NCI-H1436 (cell line): ENCODE measurements around the gene GPC3.
A peak's percentile ranks its signal among the peaks of the same experiment; 100 is the strongest.

ENCODE experiments used
- DNase-seq: peaks from one replicate; lab custom pipeline; 2025; lab: John Stamatoyannopoulos, UW

Gene GPC3

DNA sequence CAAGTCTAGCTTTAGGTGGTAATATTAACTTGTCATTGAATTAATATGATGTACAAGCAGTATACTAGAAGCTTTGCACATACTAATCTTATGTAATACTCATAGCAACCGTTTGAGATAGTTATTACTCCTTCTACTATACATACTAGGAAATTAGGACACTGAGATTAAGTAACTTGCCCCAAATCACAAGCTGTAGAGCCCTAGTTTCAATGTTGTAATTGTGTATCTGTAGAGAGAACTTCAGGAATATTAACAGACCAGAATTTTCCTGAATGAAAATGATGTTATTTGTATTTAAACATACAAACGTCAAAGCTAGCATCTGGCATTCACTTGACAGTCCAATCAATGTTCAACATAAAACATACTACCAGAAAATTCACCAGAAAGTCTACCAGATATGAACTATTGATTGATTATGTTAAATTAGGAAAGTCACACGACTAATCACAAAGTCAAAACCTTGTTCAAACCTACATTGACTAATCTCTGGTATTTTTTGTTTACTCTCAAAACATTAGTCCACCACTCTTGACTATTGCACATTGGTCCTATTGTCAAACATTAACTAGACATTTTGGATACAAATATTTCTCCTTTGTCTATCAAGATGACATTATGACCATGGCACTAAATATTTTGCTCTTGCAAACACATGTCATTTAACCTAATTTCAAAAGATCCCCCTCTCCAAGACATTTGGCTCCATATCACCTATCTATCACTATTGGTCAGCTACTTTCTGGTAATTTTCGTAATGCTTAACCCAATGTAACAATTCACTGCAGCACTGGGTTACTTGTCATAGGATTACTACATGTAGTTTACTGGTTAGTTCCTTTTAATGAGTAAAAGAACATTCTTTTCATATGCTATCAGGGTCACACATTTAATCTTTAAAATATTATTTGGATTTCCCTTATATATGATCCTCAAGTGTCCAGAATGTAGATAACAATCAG is 100.7 kb downstream of the GPC3 start:
- DNase-seq: no peak

DNA sequence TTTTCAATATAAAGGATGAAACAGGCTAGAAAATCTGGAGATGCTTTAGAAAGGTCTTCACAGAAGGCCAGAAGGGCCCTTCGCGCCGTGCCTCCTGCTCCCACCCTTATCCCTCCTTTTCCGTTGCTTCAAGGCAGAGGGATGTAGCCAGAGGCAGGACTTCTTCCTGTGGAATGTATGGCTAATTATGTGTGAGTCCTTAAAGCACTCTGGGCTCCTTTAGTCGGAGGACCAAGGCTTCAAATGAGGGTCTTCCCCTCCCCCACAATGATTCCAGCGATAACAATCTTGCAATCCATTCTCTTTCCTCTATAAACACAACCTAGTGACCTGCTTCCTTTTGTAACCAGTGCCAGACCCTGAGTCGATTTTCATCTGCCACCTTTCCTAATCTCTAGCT is 103.5 kb downstream of the GPC3 start:
- DNase-seq: no peak

DNA sequence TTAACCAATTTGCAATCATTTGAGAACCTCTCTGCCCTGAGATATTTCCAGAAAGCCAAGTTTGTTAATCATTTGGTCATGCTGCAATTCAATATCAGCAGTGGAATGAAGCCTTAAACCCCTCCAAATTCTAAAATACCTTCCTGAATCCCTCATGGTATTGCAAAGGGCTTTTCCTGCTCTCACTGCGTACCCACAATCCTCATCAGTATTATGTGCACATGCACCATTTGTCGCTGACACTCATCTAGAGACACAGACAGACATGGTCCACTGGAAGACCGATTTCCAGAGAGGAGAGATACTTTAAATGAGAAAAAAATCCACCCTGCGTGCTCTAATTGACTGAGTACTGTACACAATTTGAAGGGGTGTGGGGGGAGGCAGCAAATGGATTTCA is 104.4 kb downstream of the GPC3 start:
- DNase-seq: no peak

DNA sequence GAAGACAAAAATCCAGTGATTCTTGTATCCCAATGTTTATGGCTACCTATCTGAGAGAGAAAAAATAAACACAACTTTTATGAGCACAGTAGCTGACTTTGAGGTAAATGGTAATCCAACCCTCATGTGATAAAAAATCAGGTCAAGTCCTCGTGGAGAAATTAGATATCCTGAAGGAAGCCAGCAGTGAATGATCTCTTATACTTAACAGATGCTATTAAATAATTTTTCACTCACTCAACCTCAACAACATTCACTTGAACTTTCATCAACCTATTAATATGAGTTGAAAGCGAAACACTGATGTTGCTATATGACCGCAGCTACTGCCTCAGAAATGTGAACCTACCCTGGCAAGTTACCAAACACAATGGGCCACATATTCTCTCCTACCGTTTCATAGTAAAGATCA is 105.4 kb downstream of the GPC3 start:
- no peak for DNase-seq

DNA sequence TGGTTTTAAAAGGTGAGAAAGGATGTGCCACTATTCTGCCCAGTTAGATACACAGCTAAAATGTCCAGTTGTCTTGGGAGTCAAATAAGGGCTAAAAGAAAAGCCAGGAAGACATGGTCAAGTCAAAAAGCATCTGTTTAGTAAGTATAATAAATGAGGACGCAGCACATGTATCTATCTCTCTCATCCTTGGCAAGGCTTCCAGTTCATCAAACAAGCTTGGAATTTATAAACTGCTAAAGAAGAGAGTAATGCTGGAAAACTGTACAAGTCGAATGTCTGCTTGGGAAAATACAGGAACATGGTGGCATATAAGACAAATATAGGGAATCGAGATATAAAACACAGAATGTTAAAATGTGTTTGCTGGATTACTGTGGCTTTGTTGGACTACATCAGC is 106.7 kb downstream of the GPC3 start:
- no peak for DNase-seq

DNA sequence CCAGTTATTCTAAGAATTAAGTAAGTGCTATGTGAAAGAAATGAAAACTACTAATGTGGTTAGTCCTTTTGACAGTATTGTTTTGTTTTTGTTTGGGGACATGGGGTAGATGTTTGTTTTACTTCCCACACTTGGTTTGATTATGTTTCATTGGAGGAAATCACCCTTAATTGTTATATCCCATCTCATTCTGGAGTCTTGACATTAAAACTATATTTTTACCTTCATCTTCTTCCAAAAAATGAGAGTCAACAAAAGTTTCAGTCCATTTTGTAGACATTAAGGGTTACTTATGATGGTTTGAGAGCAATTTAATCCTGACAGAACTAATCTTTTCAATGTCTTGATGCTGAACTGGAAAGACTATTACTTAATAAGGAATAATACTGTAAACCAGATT is 108.7 kb downstream of the GPC3 start:
- no peak for DNase-seq

DNA sequence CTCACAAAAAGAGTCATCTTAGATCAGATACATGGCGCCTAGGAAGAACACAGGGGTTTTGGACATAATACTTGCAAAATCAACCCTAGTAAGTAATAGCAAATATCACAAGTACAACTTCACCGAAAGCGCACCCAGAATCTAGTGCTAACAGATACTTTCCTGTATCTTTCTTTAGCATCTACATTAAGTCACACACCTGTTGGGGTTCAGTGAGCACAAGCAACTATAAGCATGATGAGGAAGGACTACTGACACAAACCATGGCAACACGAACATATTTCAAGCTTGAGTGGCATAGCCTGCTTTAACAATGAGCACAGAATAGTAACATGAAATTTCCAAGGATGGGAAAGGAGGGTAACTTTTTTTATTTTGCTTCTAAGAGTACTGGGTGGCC is 116.1 kb downstream of the GPC3 start:
- DNase-seq: no peak

DNA sequence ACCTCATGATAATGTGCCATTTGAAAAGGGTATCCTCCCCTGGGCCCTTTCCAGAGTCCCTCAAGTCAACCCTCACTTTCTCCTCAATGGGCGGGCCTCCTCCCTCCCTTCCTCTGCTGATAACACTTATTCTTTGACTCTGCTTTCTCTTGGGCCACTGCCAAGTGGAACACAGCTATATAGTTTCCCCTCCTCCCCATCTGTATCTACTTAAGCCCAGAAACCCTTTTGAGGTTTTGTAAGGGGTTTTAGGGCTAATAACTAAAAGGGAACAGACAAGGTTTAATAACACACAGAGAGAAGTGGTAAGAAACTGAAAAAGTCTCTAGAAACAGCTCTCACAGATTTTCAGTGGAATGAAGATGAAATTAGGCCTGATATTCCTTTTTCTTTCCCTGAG is 116.7 kb downstream of the GPC3 start:
- DNase-seq: no peak

DNA sequence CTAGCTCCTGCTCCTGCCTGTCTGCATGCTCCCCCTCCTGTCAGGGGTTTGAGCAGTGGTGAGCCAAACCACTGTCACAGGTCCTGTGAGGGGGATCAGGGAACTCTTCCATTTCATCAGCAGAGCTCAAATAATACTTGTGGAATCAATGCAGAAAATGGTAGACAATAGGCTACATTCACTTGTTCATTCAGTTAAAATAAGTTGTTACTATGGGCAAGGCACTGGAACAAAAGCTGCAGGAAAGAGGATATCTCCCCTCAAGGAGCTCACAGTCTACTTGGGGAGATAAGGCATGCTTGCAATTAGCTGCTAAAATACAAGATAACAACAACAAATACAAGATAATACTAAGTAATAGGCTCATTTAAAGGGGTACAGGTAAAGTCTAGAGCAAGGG is 117.1 kb downstream of the GPC3 start:
- DNase-seq: no peak

DNA sequence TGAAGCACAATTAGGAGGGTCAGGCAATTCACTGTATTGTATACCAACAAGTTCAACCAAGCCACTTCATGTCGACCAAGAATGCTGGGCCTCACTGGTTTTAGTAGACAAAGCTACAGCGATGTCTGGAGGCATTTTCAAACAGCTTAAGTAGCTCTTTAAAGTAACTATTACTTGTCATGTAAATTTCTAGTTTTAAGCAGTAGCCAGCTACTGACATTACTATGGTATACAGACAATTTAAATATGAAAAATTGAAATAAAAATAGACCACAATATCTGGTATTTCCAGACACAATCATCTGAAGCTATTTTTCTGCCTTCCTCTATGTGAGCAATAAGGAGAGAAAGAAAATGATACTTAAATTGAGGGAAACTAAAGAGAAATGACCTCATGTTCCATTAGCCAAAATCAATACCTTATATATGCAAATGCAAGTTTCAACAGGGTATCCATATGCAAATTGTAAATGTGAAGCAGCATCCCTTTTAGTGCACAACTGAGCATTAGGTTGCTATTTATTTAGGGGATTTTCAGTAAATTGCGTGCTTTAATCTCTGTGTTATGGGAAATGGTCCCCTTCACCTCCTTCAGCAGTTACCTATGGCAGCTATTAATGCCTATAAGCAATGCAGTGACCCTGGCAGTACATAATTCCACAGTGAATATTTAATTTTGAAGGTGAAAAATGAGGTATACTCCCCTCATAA is 119.5 kb downstream of the GPC3 start:
- DNase-seq: no peak

DNA sequence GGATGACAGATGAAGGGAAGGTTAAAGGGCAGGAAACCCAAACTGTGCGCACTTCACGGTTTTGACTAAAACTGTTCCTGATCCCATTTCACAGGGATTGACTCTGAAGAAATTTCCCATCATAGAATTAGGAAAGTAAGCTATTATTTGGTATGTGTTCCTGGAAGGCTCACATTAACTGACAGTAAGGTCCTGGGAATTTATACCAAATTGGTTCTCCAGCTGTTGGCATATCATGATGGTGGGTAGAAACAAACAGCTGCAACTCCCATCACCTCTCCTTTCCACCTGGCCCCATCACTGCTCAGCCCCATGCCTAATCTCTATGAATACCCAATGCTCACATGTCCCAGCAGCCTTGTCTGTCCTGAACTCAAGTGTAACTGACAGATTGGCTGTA is 121.2 kb downstream of the GPC3 start:
- no peak for DNase-seq

DNA sequence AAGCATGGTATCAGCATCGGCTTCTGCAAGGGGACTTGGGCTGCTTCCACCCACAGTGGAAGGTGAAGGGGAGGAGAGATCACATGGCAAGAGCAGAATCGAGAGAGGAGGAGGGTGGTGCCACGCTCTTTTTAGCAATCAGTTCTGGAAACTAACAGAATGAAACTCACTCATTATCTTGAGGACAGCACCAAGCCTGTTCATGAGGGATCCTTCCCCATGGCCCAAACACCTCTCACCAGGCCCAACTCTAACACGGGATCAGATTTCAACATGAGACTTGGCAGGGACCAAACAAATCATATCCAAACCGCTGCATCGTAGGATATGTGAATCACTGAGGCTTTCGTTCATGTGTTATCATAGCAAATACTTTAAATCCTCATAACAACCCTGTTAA is 125.5 kb downstream of the GPC3 start:
- DNase-seq: peak; percentile 53

DNA sequence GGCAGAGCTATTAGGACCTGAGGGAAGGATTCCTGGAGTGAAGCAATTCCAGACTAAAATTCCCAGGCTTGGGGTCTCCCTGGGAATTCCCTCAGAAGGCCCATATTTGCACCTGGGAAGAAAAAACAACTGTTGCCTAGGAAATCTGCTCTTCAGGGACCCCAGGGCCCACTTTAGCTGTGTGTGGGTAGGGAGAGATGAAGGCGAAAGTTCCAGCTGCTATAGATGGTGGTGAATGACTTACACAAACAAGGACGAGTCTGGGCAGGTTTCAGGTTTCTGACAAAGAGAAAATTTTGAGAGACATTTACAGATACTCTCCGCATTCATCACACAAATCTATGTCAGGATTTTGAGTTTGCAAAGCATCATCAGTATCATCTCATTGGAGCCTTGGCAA is 126.1 kb downstream of the GPC3 start:
- peak; percentile 62 for DNase-seq

DNA sequence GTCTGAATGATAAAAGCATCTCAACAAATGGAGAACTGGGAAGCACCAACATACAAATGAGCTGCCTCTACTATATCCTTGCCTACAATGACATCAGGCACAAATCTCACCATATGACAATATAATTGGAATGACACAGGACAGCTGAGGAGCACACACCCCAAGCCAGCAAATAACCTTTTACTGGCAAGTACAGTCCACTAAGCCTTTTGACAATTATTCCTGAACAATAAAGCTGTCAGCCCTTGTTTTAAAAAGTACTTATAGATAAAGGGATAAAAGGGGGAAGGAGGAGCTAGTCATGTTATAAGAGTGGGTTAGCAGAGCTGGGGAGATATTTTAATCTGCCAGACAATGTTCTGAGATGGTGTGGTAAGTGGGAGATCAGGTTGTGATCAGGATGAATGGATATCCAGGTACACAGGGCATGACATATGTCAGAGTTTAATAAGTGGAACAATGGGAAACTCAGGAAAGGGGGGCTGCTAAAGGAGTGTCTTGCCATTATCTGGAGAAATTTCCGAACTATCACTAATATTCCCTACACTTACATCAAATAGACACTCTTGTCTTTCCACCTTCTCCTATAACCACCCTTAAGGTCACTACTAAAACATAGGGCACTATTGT is 127.6 kb downstream of the GPC3 start:
- DNase-seq: no peak

DNA sequence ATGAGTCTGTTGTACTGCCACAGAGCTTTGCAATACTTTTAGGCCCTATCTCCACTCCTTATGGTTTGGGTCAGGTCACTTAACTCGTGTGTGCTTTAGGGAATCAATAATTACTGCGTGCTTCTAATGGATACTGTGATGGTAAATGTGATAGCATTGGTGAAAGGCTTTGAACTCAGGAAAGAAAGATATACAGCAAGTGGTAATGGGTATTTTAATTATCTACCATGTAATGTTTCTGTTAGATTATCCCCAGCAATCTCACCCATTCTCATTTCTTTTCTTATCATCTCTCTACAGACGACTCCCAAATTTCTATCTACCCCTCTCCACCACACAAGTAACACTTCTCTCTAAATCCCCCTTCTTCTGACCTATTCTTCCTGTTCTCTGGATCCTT is 128.6 kb downstream of the GPC3 start:
- DNase-seq: no peak

DNA sequence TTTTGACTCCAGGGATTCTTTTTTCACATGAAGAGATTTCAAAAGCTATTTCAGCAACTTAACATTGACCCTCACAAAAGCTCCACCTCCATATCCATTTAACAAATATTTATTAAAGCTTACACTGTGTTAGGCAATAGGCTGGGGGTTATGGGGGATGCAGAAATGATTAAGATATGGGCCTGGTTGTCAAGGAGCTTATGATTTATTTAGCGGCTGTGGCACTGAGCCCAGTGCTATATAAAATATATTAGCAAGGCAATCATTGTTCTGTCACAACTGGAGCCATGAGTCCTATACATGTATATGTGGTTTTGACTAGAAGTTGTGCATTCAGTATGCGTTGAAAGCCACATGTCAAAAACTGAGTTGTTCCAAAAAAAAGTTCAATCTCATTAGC is 131.1 kb downstream of the GPC3 start:
- no peak for DNase-seq

DNA sequence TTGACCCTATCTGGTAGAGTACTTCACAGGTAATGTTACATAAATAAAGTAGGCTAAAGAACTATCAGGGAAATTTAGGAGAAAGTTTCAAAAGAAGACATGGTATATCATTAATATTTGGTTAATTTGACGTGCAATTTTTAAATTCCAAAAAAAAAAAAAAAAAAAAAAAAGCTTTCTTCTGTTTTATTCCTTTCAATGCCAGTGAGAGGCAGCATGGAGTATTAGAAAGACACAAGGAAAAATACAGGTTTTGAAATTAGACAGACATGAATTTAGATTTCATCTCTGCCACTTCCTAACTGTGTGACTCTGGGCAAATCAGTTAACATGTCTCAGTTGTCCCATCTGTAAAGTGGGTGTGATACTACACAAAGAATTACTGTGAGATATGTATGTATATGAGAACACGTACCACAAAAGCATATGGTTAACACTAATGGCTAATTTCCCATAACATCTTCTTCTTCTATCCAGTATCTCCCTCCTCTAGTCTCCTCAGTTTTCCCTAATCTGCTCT is 132.5 kb downstream of the GPC3 start:
- DNase-seq: no peak

DNA sequence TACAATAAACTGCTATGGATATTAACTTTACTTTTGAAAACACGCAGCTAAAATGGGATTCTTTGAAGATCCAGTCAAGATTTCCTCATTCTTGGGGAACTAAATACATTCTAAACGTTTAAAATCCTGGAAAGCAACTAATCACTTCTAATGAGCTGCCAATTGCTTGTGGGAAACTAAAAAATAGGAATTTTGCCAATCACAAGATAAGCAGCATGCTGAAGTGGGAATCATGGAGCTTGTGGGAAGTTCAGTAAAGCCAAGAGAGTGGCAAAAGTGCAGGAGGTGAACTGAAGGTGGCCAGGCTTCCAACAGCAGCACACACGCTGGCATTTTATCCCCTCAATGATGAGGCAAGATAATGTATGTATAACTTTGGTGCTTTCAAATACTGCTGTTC is 133.0 kb downstream of the GPC3 start:
- no peak for DNase-seq

DNA sequence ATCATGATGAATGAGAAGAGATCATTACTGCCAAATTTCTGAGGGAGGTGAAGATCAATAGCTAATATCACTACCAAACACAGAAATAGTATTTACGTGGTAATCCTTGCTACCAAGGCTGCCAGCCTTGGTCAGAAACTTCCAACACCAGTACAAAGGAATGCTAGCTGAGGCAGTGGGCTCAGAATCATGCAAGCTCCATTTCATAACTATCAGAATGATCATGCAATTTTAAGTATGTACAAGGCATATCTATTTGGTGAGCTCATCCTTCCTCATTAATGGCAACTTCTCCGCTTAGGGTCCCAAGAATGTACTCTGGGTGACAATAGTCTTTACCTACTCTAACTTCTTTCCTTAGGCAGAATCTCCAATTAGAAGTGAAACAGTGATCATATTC is 135.0 kb downstream of the GPC3 start:
- no peak for DNase-seq

DNA sequence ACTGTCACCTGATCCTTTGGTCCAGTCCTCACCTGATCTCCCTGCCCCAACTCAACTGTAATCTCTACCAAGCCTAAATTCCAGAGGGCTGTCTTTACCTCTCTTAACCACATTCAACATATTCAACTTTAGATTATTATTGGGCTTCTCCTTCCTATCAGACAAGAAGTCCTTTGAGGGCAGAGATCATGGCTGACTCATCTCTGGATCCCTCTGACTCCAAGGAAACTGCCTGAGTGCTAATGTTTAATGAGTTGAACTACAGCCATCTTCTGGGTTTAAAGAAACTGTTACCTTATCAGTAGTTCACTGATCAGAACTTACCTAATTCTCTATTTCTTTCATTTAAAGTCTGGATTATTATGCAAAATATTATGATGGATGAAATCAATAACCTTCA is 135.7 kb downstream of the GPC3 start:
- DNase-seq: no peak

DNA sequence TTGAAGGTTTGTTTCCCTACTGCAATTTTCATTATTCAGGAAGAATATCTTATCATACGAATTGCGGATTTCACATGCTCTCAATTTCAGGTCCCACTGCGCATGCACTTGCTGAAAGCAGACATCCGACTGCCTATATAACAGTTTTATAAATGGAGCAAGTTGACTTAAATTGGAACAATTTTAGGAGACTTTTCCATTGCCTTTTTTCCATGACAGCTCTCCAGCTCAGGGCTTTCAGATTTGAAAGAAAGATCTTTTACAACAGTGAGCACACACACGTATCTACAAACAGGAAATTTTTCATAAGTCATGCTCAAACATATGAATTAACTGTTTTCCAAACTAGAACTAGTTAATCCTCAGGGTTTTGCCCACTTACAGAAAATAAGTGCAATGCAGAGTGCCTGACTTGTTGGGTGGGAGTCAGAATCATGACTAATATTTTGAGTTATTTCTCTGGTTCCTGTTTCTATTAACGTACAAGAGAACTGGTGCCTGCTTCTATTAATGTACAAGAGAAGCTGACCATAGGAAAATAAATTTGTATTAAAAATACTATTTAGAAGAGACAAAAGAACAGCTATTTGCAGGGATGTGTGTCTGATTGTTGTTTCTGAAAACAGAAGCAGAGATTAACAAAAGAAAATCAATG is 137.9 kb downstream of the GPC3 start:
- DNase-seq: no peak

DNA sequence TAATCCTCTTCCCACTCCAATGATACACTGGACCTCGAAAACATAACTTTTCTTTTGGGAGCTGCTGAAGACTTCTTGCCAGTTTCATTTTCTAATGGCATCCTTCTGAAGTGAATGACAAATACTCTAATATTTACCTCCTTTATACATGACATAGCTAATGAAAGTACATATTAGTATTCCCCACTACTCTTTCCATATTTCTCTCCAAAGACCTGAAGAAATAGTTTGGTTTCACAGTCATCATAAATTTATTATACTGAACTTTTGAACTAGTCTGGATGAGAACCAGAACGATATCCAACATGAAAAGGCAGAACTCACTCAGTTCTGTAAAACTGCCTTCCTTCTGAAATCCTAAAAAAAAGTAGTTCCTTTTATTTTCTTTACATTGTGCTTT is 139.1 kb downstream of the GPC3 start:
- DNase-seq: no peak
